GM12878 (cell line): ENCODE measurements around the gene BCORL1. TPM values are rescaled to one million over a fixed set of nuclear protein-coding genes. Genes with fewer than 3 reads are reported as not detected.

ENCODE experiments used
- ATAC-seq: fragments of 200-7000 bp; cut with Tn5 transposase; 3 replicates; pipeline ENCODE4 v1.9.1; 2020; ENCODE audit warnings: mild to moderate bottlenecking, moderate library complexity
- BruUV-seq: library from RNA; stranded (reverse); fragments of 400-500 nt; replicated peaks from 2 replicates; lab custom pipeline; 2021; lab: Mats Ljungman, UMichigan
- CTCF ChIA-PET: fragments of 300-600 bp; sonication (Branson Sonifier 250); formaldehyde crosslinking; extraction: SDS; loops from one replicate; lab custom pipeline; 2021; ENCODE audit warnings: inconsistent platforms; lab: Yijun Ruan, JAX
- POLR2A ChIA-PET: fragments of 350-600 bp; formaldehyde crosslinking; extraction: SDS; loops from one replicate; lab custom pipeline; 2021; ENCODE audit warnings: inconsistent platforms; lab: Charles Lee
- RAD21 ChIA-PET: fragments of 300-600 bp; sonication (Branson Sonifier 250); formaldehyde crosslinking; loops from one replicate; lab custom pipeline; 2023; ENCODE audit warnings: antibody characterized with exemption; ENCODE audit not compliant: unreplicated experiment; lab: Charles Lee
- SMC1A ChIA-PET: fragments of 300-600 bp; sonication (Branson Sonifier 250); formaldehyde crosslinking; loops from one replicate; lab custom pipeline; 2023; ENCODE audit not compliant: unreplicated experiment, uncharacterized antibody; lab: Charles Lee
- DNase-seq: peaks from one replicate; pipeline ENCODE4 v3.0.0-alpha.2; 2011; ENCODE audit warnings: low read depth, low spot score
- FAIRE-seq: peaks from 3 replicates; lab custom pipeline; 2011; peaks lifted over from hg19 to GRCh38; lab: Jason Lieb, UNC
- H2AFZ ChIP-seq: 2 replicates; pipeline ENCODE4 v1.6.0; 2011; ENCODE audit warnings: low read depth, low read length, control low read depth; ENCODE audit not compliant: control insufficient read depth
- H3K27ac ChIP-seq: 2 replicates; pipeline ENCODE4 v1.5.1; 2011; ENCODE audit warnings: control low read depth; ENCODE audit not compliant: control insufficient read depth, insufficient read depth
- H3K27me3 ChIP-seq, 2 experiments: replicated peaks in 1 of 2; 2 replicates each; pipeline versions ENCODE4 v1.6.0 to v1.6.1; 2011; ENCODE audit warnings: low read length in 1 of 2; ENCODE audit not compliant: control insufficient read depth in 2 of 2, insufficient read depth in 2 of 2
- H3K36me3 ChIP-seq, 2 experiments: 2 replicates each; pipeline ENCODE4 v1.5.1; 2011; ENCODE audit warnings: low read length in 1 of 2; ENCODE audit not compliant: control insufficient read depth in 2 of 2, insufficient read depth in 2 of 2
- H3K4me1 ChIP-seq: 2 replicates; pipeline ENCODE4 v1.6.1; 2011; ENCODE audit warnings: mild to moderate bottlenecking, low read length, moderate library complexity, mixed read lengths; ENCODE audit not compliant: control insufficient read depth, insufficient read depth
- H3K4me2 ChIP-seq: 2 replicates; pipeline ENCODE4 v1.6.0; 2011; ENCODE audit warnings: control low read depth; ENCODE audit not compliant: control insufficient read depth, insufficient read depth
- H3K4me3 ChIP-seq: fragments of 200-600 bp; sonication (generic); 2 replicates; pipeline ENCODE4 v1.5.1; 2016
- H3K79me2 ChIP-seq: 2 replicates; pipeline ENCODE4 v1.6.0; 2011; ENCODE audit warnings: low read length; ENCODE audit not compliant: control insufficient read depth, insufficient read depth
- H3K9ac ChIP-seq: 2 replicates; pipeline ENCODE4 v1.8.0; 2011; ENCODE audit warnings: low read length, control low read depth, mixed read lengths; ENCODE audit not compliant: control insufficient read depth, insufficient read depth
- H3K9me3 ChIP-seq: replicated peaks from 3 replicates; pipeline ENCODE4 v1.5.1; 2011; ENCODE audit warnings: mild to moderate bottlenecking, low read length; ENCODE audit not compliant: control insufficient read depth, insufficient read depth
- H4K20me1 ChIP-seq: 2 replicates; pipeline ENCODE4 v1.6.0; 2011; ENCODE audit not compliant: control insufficient read depth, insufficient read depth
- BHLHE40 ChIP-seq, 2 experiments: fragments of 450-650 bp in 1 of 2; IDR thresholded peaks; 2 replicates each; pipeline ENCODE4 v1.6.1; 2011 to 2017; ENCODE audit warnings: low read depth in 2 of 2, borderline replicate concordance in 1 of 2, improper control_type of control experiment in 1 of 2, low read length in 1 of 2, mild to moderate bottlenecking in 1 of 2
- EED ChIP-seq: sonication (generic); IDR thresholded peaks from 2 replicates; pipeline ENCODE4 v1.6.1; 2016; ENCODE audit warnings: antibody characterized with exemption, low read depth
- EZH2 ChIP-seq: IDR thresholded peaks from 2 replicates; pipeline ENCODE4 v1.6.1; 2012; ENCODE audit warnings: low read depth, mild to moderate bottlenecking, control low read depth, inconsistent platforms, low read length, borderline replicate concordance; ENCODE audit not compliant: control insufficient read depth
- FOXK2 ChIP-seq: fragments of 450-650 bp; IDR thresholded peaks from 2 replicates; pipeline ENCODE4 v1.6.1; 2017; ENCODE audit warnings: mild to moderate bottlenecking, moderate library complexity
- HDAC2 ChIP-seq: fragments of 200-600 bp; sonication (generic); IDR thresholded peaks from 2 replicates; pipeline ENCODE4 v1.6.1; 2017
- IKZF1 ChIP-seq: fragments of 450-650 bp; conservative IDR thresholded peaks from 2 replicates; pipeline ENCODE4 v1.6.1; 2017; ENCODE audit warnings: antibody characterized with exemption, mild to moderate bottlenecking
- IKZF2 ChIP-seq, 2 experiments: fragments of 450-650 bp; IDR thresholded peaks; 2 replicates each; pipeline ENCODE4 v1.6.1; 2017; ENCODE audit warnings: mild to moderate bottlenecking in 2 of 2, moderate library complexity in 2 of 2
- LARP7 ChIP-seq: fragments of 450-650 bp; IDR thresholded peaks from 2 replicates; pipeline ENCODE4 v1.6.1; 2017; ENCODE audit warnings: mild to moderate bottlenecking
- MTA2 ChIP-seq: fragments of 450-650 bp; IDR thresholded peaks from 2 replicates; pipeline ENCODE4 v1.6.1; 2016; ENCODE audit warnings: low read depth, mild to moderate bottlenecking, moderate library complexity
- MYB ChIP-seq: fragments of 150-350 bp; IDR thresholded peaks from 2 replicates; pipeline ENCODE4 v1.6.1; 2014; ENCODE audit warnings: mild to moderate bottlenecking, low read depth, low read length, borderline replicate concordance
- MYC ChIP-seq: IDR thresholded peaks from 2 replicates; pipeline ENCODE4 v1.6.1; 2011; ENCODE audit warnings: mild to moderate bottlenecking, low read length, moderate library complexity, inconsistent platforms; ENCODE audit not compliant: insufficient read depth, insufficient replicate concordance, insufficient read length, severe bottlenecking
- RB1 ChIP-seq: fragments of 450-650 bp; formaldehyde crosslinking; IDR thresholded peaks from 2 replicates; pipeline ENCODE4 v1.6.1; 2017; ENCODE audit warnings: mild to moderate bottlenecking, borderline replicate concordance
- WGBS: methylation state at CpG from one replicate; pipeline ENCODE4 v1.1.6; 2016; ENCODE audit warnings: low lambda C conversion rate; ENCODE audit not compliant: insufficient replicate concordance, insufficient coverage; ENCODE audit errors: missing lambda C conversion rate; 5-methylcytosine and 5-hydroxymethylcytosine counted together
- in situ Hi-C: fragments of 300-500 bp; cut with MboI; formaldehyde crosslinking; loops from 9 replicates; pipeline ENCODE4 v1.14.3; 2018; ENCODE audit warnings: mixed read lengths
- intact Hi-C: fragments of 100-400 bp; cut with micrococcal nuclease; formaldehyde crosslinking; loops from one replicate; pipeline ENCODE4 v1.14.2; 2022; ENCODE audit not compliant: unreplicated experiment
- polyA plus RNA-seq, 11 experiments: library from polyadenylated mRNA; depleted of rRNA in 4 of 11; unstranded in 6 of 11; stranded (reverse) in 5 of 11; fragments of >200 nt; fragmentation: Nextera tagmentation in 4 of 11; fragmentation: Illumina TruSeq in 1 of 11; extraction: Ambion mirVana in 4 of 11; extraction: Trizol in 1 of 11; gene quantifications; 1 replicate in 1 of 11; 2 replicates in 10 of 11; pipeline versions ENCODE4 v1.2.1 to v1.2.3, GENCODE V29; 2011 to 2016; ENCODE audit warnings: inconsistent platforms in 2 of 11, missing spikeins in 2 of 11, low read depth in 1 of 11
- total RNA-seq, 4 experiments: library from RNA; depleted of rRNA in 3 of 4; stranded (reverse); fragments of >200 nt in 3 of 4; fragmentation: Illumina TruSeq in 1 of 4; extraction: Trizol in 1 of 4; gene quantifications; 2 replicates each; pipeline versions ENCODE4 v1.2.1 to v1.2.3, GENCODE V29; 2013 to 2021
- TF ChIP-seq, protein P1 (sequence below): IDR thresholded peaks from 2 replicates; pipeline ENCODE4 v1.6.1; 2011; ENCODE audit warnings: mild to moderate bottlenecking, low read depth, low read length, moderate library complexity; ENCODE audit not compliant: insufficient replicate concordance
- TF ChIP-seq, protein P2 (sequence below): IDR thresholded peaks from 2 replicates; pipeline ENCODE4 v1.6.1; 2012; ENCODE audit warnings: low read depth, low read length, improper control_type of control experiment
- TF ChIP-seq, protein P3 (sequence below): fragments of 450-650 bp; formaldehyde crosslinking; IDR thresholded peaks from 2 replicates; pipeline ENCODE4 v1.4.0; 2020; ENCODE audit warnings: mild to moderate bottlenecking, moderate library complexity

BCORL1 gene
- total and polyA plus RNA-seq, 10 of the 15 experiments (the other 5 are each of a cell fraction or from before 2014, with no cell fraction given): 0.16 to 7.2 (median 0.94) TPM

DNA sequence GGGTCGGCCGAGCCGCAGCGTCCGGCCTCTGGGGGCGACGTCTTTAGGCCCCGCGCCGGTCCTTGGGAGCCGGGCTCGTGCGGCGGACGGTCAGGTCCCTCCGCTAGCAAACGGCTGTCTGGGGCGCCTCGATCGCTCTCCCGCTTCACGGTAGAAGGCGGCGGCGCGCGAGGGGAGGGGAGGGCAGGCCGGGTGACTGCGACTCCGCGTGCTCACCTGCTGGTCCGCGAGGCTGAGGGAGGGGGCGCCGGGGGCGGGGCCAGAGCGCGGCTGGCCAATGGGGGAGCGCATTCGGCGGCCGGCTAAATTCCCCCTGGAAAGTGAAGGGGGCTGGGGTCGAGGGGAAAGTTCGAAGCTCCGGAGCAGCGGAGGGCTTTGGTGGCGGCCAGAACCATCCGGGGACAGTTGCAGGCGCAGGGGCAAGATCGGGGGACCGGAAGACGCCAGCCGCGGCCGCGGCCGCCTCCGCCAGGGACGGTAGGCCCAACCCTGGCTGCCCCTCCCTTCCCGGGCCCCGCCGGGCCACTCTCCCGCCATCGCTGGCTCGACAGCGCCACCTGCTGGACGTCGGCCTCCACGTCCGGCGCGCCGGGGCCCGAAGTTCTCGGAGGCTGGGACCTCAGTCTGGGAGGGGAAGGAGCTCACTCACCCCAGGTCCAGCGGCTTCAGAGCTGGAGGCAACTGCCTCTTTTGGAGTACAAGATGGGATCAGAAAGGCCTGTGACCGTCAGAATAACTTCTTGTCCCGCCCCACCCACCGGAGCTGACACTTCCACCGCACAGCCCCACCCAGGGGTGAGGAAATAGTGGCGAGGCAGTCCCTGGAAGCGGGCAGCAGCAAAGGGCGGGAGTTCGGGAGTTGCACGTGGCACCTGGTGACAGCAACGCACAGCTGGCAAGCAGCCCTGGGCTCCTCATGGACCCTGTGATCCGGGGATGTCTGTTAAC lies 78.0 kb downstream of the BCORL1 start:
- RAD21 ChIA-PET: interaction anchor here (0.6 to 2.1 kb wide), 22 partner anchors 27 to 459 kb away, joined by 3 to 22 read pairs (median 5); partner anchors contain the start of gene UTP14A
- H4K20me1 ChIP-seq: no peaks in the 10 kb centered on the region
- no peaks in the 10 kb centered on the region for H3K9me3 ChIP-seq
- no peak overlapping the region; the same call in 1 of the 2 replicates for H3K9ac ChIP-seq
- H2AFZ ChIP-seq: peak overlapping the region; percentile 74
- no peaks in the 10 kb centered on the region for H3K36me3 ChIP-seq
- peak overlapping the region; percentile 36; the same call in 1 of the 2 replicates for H3K4me3 ChIP-seq
- intact Hi-C loops: loop anchor here (1.0 to 10.0 kb wide), 4 partner anchors 135 to 453 kb away; no protein-coding TSS in a partner anchor
- DNase-seq: no peak
- H3K27ac ChIP-seq: no peak overlapping the region
- no TSS peak for BruUV-seq
- in situ Hi-C loops: loop anchor here (25.0 kb wide), 1 partner anchor 448 kb away; no protein-coding TSS in a partner anchor
- no peaks in the 10 kb centered on the region for H3K79me2 ChIP-seq
- POLR2A ChIA-PET: interaction anchor here (1.1 kb wide), 1 partner anchor 110 kb away, joined by 3 read pairs; no protein-coding TSS in a partner anchor
- CTCF ChIA-PET: interaction anchor here (0.6 to 2.4 kb wide), 39 partner anchors 9 to 459 kb away, joined by 3 to 42 read pairs (median 4); partner anchors contain the start of genes AIFM1 and UTP14A
- no peak for FAIRE-seq
- WGBS: 27% methylated on average over 42 of the region's 87 CpGs
- SMC1A ChIA-PET: interaction anchor here (0.6 to 2.1 kb wide), 12 partner anchors 17 to 443 kb away, joined by 3 to 23 read pairs (median 4); no protein-coding TSS in a partner anchor
- peak overlapping the region; percentile 79 for H3K4me2 ChIP-seq
- peaks cover 3% of the 10 kb centered on the region; the same call in 1 of the 2 replicates for H3K4me1 ChIP-seq
- H3K27me3 ChIP-seq: no peaks in the 10 kb centered on the region
- peak; percentile 98 for ATAC-seq
- TF ChIP-seq, protein P1, sequence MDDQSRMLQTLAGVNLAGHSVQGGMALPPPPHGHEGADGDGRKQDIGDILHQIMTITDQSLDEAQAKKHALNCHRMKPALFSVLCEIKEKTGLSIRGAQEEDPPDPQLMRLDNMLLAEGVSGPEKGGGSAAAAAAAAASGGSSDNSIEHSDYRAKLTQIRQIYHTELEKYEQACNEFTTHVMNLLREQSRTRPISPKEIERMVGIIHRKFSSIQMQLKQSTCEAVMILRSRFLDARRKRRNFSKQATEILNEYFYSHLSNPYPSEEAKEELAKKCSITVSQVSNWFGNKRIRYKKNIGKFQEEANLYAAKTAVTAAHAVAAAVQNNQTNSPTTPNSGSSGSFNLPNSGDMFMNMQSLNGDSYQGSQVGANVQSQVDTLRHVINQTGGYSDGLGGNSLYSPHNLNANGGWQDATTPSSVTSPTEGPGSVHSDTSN: no peak
- TF ChIP-seq MTA2 (no peak), BHLHE40 (IDR thresholded peaks at IDR 0.05; ENCODE audit: borderline replicate concordance in 1 of 2, low read depth in 2 of 2, low read length in 1 of 2) (0 out of 4 replicates have a peak, but pooled peaks of 1 of the 2 experiments have one; percentile 35), MYB (no peak), IKZF2 (IDR thresholded peaks at IDR 0.05) (no peak), LARP7 (no peak), EED (no peak), MYC (no peak), FOXK2 (no peak), RB1 (no peak), EZH2 (no peak), HDAC2 (no peak), IKZF1 (peak; percentile 44)
- TF ChIP-seq, protein P2, sequence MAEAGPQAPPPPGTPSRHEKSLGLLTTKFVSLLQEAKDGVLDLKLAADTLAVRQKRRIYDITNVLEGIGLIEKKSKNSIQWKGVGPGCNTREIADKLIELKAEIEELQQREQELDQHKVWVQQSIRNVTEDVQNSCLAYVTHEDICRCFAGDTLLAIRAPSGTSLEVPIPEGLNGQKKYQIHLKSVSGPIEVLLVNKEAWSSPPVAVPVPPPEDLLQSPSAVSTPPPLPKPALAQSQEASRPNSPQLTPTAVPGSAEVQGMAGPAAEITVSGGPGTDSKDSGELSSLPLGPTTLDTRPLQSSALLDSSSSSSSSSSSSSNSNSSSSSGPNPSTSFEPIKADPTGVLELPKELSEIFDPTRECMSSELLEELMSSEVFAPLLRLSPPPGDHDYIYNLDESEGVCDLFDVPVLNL: no peak
- TF ChIP-seq, protein P3, sequence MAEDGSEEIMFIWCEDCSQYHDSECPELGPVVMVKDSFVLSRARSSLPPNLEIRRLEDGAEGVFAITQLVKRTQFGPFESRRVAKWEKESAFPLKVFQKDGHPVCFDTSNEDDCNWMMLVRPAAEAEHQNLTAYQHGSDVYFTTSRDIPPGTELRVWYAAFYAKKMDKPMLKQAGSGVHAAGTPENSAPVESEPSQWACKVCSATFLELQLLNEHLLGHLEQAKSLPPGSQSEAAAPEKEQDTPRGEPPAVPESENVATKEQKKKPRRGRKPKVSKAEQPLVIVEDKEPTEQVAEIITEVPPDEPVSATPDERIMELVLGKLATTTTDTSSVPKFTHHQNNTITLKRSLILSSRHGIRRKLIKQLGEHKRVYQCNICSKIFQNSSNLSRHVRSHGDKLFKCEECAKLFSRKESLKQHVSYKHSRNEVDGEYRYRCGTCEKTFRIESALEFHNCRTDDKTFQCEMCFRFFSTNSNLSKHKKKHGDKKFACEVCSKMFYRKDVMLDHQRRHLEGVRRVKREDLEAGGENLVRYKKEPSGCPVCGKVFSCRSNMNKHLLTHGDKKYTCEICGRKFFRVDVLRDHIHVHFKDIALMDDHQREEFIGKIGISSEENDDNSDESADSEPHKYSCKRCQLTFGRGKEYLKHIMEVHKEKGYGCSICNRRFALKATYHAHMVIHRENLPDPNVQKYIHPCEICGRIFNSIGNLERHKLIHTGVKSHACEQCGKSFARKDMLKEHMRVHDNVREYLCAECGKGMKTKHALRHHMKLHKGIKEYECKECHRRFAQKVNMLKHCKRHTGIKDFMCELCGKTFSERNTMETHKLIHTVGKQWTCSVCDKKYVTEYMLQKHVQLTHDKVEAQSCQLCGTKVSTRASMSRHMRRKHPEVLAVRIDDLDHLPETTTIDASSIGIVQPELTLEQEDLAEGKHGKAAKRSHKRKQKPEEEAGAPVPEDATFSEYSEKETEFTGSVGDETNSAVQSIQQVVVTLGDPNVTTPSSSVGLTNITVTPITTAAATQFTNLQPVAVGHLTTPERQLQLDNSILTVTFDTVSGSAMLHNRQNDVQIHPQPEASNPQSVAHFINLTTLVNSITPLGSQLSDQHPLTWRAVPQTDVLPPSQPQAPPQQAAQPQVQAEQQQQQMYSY (CRISPR knock-in tag): no peak
